PC-3 (cell line): ENCODE results near the gene P3R3URF. TPM values are rescaled to one million over a fixed set of nuclear protein-coding genes. Genes with fewer than 3 reads are reported as not detected.

Experiments
- ATAC-seq: fragments of 200-7000 bp; cut with Tn5 transposase; 2 replicates; pipeline ENCODE4 v1.9.1; 2020; ENCODE audit warnings: mild to moderate bottlenecking, moderate library complexity
- BruUV-seq: library from RNA; stranded (reverse); fragments of 400-500 nt; replicated peaks from 2 replicates; lab custom pipeline; 2021; lab: Mats Ljungman, UMichigan
- CTCF ChIA-PET: fragments of 300-600 bp; sonication (Branson Sonifier 250); formaldehyde crosslinking; loops from one replicate; lab custom pipeline; 2022; ENCODE audit warnings: antibody characterized with exemption; lab: Charles Lee
- POLR2A ChIA-PET: fragments of 300-600 bp; sonication (Branson Sonifier 250); formaldehyde crosslinking; loops from one replicate; lab custom pipeline; 2022; ENCODE audit warnings: antibody characterized with exemption; ENCODE audit not compliant: unreplicated experiment; lab: Charles Lee
- DNase-seq: peaks from one replicate; pipeline ENCODE4 v3.0.0-alpha.2; 2015
- H2AFZ ChIP-seq: fragments of 300-600 bp; sonication (generic); 2 replicates; pipeline ENCODE4 v1.6.0; 2016; ENCODE audit warnings: antibody characterized with exemption, low read length
- H3F3A ChIP-seq: fragments of 300-600 bp; sonication (generic); one replicate; pipeline ENCODE4 v1.6.0; 2017; ENCODE audit warnings: antibody characterized with exemption, low read length, control low read depth, mild to moderate bottlenecking; ENCODE audit not compliant: unreplicated experiment
- H3K27ac ChIP-seq: fragments of 300-600 bp; sonication (generic); 2 replicates; pipeline ENCODE4 v1.5.1; 2016; ENCODE audit warnings: mild to moderate bottlenecking, low read length
- H3K27me3 ChIP-seq: fragments of 300-600 bp; sonication (generic); 2 replicates; pipeline ENCODE4 v1.6.1; 2016; ENCODE audit warnings: low read length, mixed read lengths
- H3K36me3 ChIP-seq: fragments of 300-600 bp; sonication (generic); 2 replicates; pipeline ENCODE4 v1.6.1; 2016; ENCODE audit warnings: low read depth, mixed run types, low read length, mixed read lengths
- H3K4me1 ChIP-seq: fragments of 300-600 bp; sonication (generic); 2 replicates; pipeline ENCODE4 v1.5.1; 2016; ENCODE audit warnings: low read length; ENCODE audit not compliant: insufficient read depth
- H3K4me2 ChIP-seq: fragments of 300-600 bp; sonication (generic); 2 replicates; pipeline ENCODE4 v1.6.0; 2016; ENCODE audit warnings: low read length
- H3K4me3 ChIP-seq: fragments of 300-600 bp; sonication (generic); 2 replicates; pipeline ENCODE4 v1.5.1; 2016; ENCODE audit warnings: mild to moderate bottlenecking, low read length, mixed read lengths
- H3K79me2 ChIP-seq: fragments of 300-600 bp; sonication (generic); 2 replicates; pipeline ENCODE4 v1.6.1; 2017; ENCODE audit warnings: low read length, mixed read lengths
- H3K9ac ChIP-seq: fragments of 300-600 bp; sonication (generic); 2 replicates; pipeline ENCODE4 v1.6.0; 2016; ENCODE audit warnings: mild to moderate bottlenecking, low read length
- H3K9me2 ChIP-seq: fragments of 300-600 bp; sonication (generic); replicated peaks from 2 replicates; pipeline ENCODE4 v1.6.1; 2016; ENCODE audit warnings: mixed run types, low read length, mixed read lengths
- H3K9me3 ChIP-seq: fragments of 300-600 bp; sonication (generic); 2 replicates; pipeline ENCODE4 v1.6.1; 2016; ENCODE audit warnings: low read length, mixed read lengths
- H4K20me1 ChIP-seq: fragments of 300-600 bp; sonication (generic); 2 replicates; pipeline ENCODE4 v1.6.1; 2016; ENCODE audit warnings: low read length, mixed read lengths
- EZH2 ChIP-seq: fragments of 300-600 bp; sonication (generic); IDR thresholded peaks from one replicate; pipeline ENCODE4 v1.6.1; 2017; ENCODE audit warnings: antibody characterized with exemption, mild to moderate bottlenecking, low read length; ENCODE audit not compliant: unreplicated experiment
- EZH2phosphoT487 ChIP-seq: fragments of 300-600 bp; sonication (generic); IDR thresholded peaks from 2 replicates; pipeline ENCODE4 v1.6.1; 2018; ENCODE audit warnings: mild to moderate bottlenecking, antibody characterized with exemption, low read length, borderline replicate concordance
- intact Hi-C: fragments of 100-400 bp; cut with micrococcal nuclease; formaldehyde crosslinking; loops from 2 replicates; pipeline ENCODE4 v1.9.0; 2023
- total RNA-seq: library from RNA; depleted of rRNA; stranded (reverse); fragments of >200 nt; gene quantifications from 2 replicates; pipeline ENCODE4 v1.2.3, GENCODE V29; 2014
- TF ChIP-seq, protein P1 (sequence below): fragments of 300-600 bp; sonication (generic); conservative IDR thresholded peaks from 2 replicates; pipeline ENCODE4 v1.5.1; 2017; ENCODE audit warnings: antibody characterized with exemption, low read depth, mild to moderate bottlenecking, low read length

P3R3URF gene
- total RNA-seq, 1 experiment from 2014 or later, result not detected

DNA sequence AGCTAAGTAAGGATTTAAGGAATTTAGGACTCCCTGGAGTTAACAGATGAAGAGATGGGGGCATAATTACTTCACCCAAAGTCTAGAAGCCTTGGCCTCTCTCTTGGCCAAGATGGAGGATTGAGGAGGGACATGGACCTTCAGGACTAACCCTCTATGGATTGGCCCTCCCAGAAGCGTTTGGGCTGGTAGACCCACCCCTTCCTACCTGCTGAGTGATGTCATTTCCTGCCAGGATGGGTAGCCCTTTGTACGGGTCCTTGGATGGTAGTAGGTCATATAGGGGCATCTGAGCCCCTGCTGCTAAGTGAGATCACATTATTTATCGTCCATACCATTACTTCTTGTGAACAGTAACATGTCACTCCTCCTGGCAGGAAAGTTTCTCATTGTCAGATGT, 44.5 kb upstream of the P3R3URF start:
- no peak for TF ChIP-seq EZH2phosphoT487
- TF ChIP-seq, protein P1, sequence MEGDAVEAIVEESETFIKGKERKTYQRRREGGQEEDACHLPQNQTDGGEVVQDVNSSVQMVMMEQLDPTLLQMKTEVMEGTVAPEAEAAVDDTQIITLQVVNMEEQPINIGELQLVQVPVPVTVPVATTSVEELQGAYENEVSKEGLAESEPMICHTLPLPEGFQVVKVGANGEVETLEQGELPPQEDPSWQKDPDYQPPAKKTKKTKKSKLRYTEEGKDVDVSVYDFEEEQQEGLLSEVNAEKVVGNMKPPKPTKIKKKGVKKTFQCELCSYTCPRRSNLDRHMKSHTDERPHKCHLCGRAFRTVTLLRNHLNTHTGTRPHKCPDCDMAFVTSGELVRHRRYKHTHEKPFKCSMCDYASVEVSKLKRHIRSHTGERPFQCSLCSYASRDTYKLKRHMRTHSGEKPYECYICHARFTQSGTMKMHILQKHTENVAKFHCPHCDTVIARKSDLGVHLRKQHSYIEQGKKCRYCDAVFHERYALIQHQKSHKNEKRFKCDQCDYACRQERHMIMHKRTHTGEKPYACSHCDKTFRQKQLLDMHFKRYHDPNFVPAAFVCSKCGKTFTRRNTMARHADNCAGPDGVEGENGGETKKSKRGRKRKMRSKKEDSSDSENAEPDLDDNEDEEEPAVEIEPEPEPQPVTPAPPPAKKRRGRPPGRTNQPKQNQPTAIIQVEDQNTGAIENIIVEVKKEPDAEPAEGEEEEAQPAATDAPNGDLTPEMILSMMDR, result no peak
- TF ChIP-seq EZH2, result no peak
- H3K4me1 ChIP-seq, result peaks cover 5% of the 10 kb centered on the region; the same call in 1 of the 2 replicates
- no peaks in the 10 kb centered on the region for H3K9me3 ChIP-seq
- H3K9me2 ChIP-seq, result no peaks in the 10 kb centered on the region
- no peaks in the 10 kb centered on the region for H3K27me3 ChIP-seq
- no peak overlapping the region for H2AFZ ChIP-seq
- no peak overlapping the region for H3K4me3 ChIP-seq
- CTCF ChIA-PET, result no interaction called here
- H3K27ac ChIP-seq, result no peak overlapping the region
- no peaks in the 10 kb centered on the region for H4K20me1 ChIP-seq
- ATAC-seq (no peak), DNase-seq (no peak)
- no peaks in the 10 kb centered on the region for H3K36me3 ChIP-seq
- intact Hi-C loops, result no loop called here
- no peaks in the 10 kb centered on the region for H3F3A ChIP-seq
- POLR2A ChIA-PET, result no interaction called here
- no peak overlapping the region for H3K9ac ChIP-seq
- H3K4me2 ChIP-seq, result no peak overlapping the region
- BruUV-seq, result no TSS peak
- H3K79me2 ChIP-seq, result no peaks in the 10 kb centered on the region

DNA sequence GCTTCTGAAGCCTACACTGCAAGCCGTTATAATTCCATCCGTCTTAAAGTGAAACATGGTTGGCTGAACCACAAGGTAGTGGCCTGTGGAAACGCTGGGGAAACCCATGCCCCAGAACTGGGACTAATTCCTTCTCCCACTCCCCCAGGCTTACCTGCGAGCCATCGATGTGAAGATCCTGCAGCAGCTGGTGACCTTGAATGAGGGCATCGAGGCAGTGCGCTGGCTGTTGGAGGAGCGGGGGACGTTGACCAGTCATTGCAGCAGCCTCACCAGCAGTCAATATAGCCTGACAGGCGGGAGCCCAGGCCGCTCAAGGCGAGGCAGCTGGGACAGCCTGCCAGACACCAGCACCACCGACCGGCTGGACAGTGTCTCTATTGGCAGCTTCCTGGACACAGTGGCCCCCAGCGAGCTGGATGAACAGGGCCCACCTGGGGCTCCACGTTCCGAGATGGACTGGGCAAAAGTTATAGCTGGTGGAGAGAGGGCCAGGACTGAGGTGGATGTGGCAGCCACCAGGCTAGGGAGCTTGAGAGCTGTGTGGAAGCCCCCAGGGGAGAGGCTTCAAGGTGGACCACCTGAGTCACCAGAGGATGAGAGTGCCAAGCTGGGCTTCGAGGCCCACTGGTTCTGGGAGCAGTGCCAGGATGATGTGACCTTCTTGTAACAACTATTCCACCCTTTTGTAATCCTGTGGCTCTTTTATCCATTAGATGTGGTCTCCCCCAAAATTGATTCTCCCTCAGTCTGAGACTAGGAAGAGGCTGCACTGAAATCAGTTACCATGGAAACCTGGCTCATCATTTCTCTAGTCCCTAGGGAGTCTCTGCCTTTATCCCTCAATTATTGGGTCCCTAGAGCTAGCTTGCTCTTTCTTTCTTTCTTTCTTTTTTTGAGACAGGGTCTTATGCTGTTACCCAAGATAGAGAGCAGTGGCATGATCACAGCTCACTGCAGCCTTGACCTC, 43.5 kb upstream of the P3R3URF start:
- no peaks in the 10 kb centered on the region for H3K9me3 ChIP-seq
- H4K20me1 ChIP-seq, result no peaks in the 10 kb centered on the region
- ChIA-PET POLR2A (no interaction called here), CTCF (interaction anchor here (0.6 kb wide), 1 partner anchor 79 kb away, joined by 4 read pairs; no protein-coding TSS in a partner anchor)
- ATAC-seq (no peak), DNase-seq (no peak)
- intact Hi-C loops, result no loop called here
- TF ChIP-seq EZH2phosphoT487 (no peak), EZH2 (no peak)
- TF ChIP-seq, protein P1, result no peak
- H3F3A ChIP-seq, result no peaks in the 10 kb centered on the region
- H3K9ac ChIP-seq, result no peak overlapping the region
- BruUV-seq, result no TSS peak
- H3K9me2 ChIP-seq, result no peaks in the 10 kb centered on the region
- H3K4me3 ChIP-seq, result no peak overlapping the region
- no peak overlapping the region for H3K4me2 ChIP-seq
- H3K27ac ChIP-seq, result no peak overlapping the region
- no peaks in the 10 kb centered on the region for H3K36me3 ChIP-seq
- H3K27me3 ChIP-seq, result no peaks in the 10 kb centered on the region
- peaks cover 5% of the 10 kb centered on the region; the same call in 1 of the 2 replicates for H3K4me1 ChIP-seq
- H2AFZ ChIP-seq, result no peak overlapping the region
- H3K79me2 ChIP-seq, result no peaks in the 10 kb centered on the region

DNA sequence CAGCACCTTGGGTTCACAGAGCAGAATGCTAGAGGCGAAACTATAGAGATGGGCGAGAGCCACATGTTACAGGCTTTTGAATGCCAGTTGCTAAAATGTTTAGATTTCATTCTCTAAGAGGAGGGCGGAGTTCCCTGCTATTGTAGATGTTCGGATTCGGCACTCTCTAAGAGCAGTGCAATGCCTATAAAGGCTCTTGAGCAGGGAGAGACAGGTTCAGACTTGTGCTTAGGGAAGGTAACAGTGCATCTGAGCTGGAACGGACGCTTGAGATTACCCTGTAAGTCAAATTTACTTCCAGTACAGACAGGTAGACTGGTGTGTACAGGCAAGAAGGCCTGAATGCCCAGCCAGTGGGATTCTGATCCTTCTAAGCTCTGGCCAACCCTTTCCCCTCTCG, 42.2 kb upstream of the P3R3URF start:
- Histone ChIP-seq H3K27ac (no peak overlapping the region), H3K79me2 (no peaks in the 10 kb centered on the region), H3F3A (no peaks in the 10 kb centered on the region), H3K9ac (no peak overlapping the region), H4K20me1 (no peaks in the 10 kb centered on the region), H3K9me3 (no peaks in the 10 kb centered on the region), H3K36me3 (no peaks in the 10 kb centered on the region), H3K4me3 (no peak overlapping the region), H3K27me3 (no peaks in the 10 kb centered on the region), H2AFZ (no peak overlapping the region), H3K4me2 (no peak overlapping the region), H3K9me2 (no peaks in the 10 kb centered on the region), H3K4me1 (no peaks in the 10 kb centered on the region; the same call in 1 of the 2 replicates)
- no TSS peak for BruUV-seq
- ChIA-PET POLR2A (no interaction called here), CTCF (no interaction called here)
- intact Hi-C loops, result no loop called here
- DNase-seq, result no peak
- no peak for ATAC-seq
- TF ChIP-seq EZH2 (no peak), EZH2phosphoT487 (no peak)
- TF ChIP-seq, protein P1, result no peak
